Right atrium auricular region (tissue), 2 donors: ENCODE measurements around the gene KRT35. TPM values are rescaled to one million over a fixed set of nuclear protein-coding genes. Genes with fewer than 3 reads are reported as not detected.

Source experiments
- DNase-seq: peaks from one replicate; pipeline ENCODE4 v3.0.0-alpha.2; 2019; ENCODE audit warnings: low spot score
- H3K27ac ChIP-seq, 2 donors: fragments of 200-600 bp; sonication (generic); 1 replicate in 1 of 2; 2 replicates in 1 of 2; pipeline ENCODE4 v1.5.1; 2016 to 2019
- H3K27me3 ChIP-seq, 2 donors: fragments of 200-600 bp; sonication (generic); one replicate each; pipeline versions ENCODE4 v1.5.1 to v1.6.0; 2017 to 2019
- H3K36me3 ChIP-seq: fragments of 200-600 bp; sonication (generic); one replicate; pipeline ENCODE4 v1.5.1; 2016
- H3K4me1 ChIP-seq, 2 donors: fragments of 200-600 bp; sonication (generic); one replicate each; pipeline versions ENCODE4 v1.5.1 to v1.6.0; 2017 to 2019
- H3K4me3 ChIP-seq, 2 donors: fragments of 200-600 bp; sonication (generic); 1 replicate in 1 of 2; 2 replicates in 1 of 2; pipeline ENCODE4 v1.5.1; 2017 to 2019; ENCODE audit warnings: mild to moderate bottlenecking in 1 of 2, moderate library complexity in 1 of 2
- H3K9me3 ChIP-seq, 2 donors: fragments of 200-600 bp; sonication (generic); one replicate each; pipeline ENCODE4 v1.5.1; 2019
- total RNA-seq, 2 donors: library from RNA; depleted of rRNA; stranded (reverse); fragments of >200 nt; gene quantifications; one replicate each; pipeline ENCODE4 v1.1.0, GENCODE V29; 2016
- TF ChIP-seq, protein P1 (sequence below), 2 donors: fragments of 200-600 bp; sonication (generic); IDR thresholded peaks; one replicate each; pipeline ENCODE4 v1.5.1; 2019; ENCODE audit warnings: antibody characterized with exemption in 2 of 2

The KRT35 gene
- total RNA-seq, 2 donors from 2014 or later, result not detected

DNA sequence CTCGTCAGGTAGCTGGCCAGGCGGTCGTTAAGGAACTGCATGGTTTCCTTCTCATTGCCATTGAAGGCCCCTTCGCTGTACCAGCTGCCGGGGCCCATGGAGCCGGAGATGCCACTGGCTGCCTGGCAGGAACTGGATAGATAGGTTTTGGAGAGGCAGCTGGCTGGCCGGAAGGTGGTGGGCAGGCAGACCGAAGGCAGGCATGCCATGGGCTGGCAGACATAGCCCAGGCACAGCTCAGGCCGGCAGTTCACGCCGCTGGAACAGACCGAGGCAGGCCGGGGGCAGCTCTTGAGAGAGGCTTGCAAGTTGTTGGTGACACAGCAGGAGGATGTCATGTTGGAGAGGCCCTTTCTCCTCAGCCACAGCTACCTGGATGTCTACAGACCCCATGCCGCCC is 14.0 kb downstream of the KRT35 start, which contains the start of gene KRT32:
KRT32 (minus strand) TSS at position 399 of the 400 bp plus-strand sequence; CDS start at position 338, 61 bp downstream.
- Histone ChIP-seq H3K27ac (no peak within 1 kb of the TSS), H3K4me1 (peaks cover 0 to 7% of the 10 kb centered on the region in 2 donors), H3K36me3 (no peaks in the 10 kb centered on the region), H3K9me3 (peaks cover 0 to 29% of the 10 kb centered on the region in 2 donors), H3K27me3 (no peaks in the 10 kb centered on the region), H3K4me3 (no peak within 1 kb of the TSS)
- TF ChIP-seq, protein P1, sequence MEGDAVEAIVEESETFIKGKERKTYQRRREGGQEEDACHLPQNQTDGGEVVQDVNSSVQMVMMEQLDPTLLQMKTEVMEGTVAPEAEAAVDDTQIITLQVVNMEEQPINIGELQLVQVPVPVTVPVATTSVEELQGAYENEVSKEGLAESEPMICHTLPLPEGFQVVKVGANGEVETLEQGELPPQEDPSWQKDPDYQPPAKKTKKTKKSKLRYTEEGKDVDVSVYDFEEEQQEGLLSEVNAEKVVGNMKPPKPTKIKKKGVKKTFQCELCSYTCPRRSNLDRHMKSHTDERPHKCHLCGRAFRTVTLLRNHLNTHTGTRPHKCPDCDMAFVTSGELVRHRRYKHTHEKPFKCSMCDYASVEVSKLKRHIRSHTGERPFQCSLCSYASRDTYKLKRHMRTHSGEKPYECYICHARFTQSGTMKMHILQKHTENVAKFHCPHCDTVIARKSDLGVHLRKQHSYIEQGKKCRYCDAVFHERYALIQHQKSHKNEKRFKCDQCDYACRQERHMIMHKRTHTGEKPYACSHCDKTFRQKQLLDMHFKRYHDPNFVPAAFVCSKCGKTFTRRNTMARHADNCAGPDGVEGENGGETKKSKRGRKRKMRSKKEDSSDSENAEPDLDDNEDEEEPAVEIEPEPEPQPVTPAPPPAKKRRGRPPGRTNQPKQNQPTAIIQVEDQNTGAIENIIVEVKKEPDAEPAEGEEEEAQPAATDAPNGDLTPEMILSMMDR (IDR thresholded peaks at IDR 0.05), result no peak
- no peak for DNase-seq

DNA sequence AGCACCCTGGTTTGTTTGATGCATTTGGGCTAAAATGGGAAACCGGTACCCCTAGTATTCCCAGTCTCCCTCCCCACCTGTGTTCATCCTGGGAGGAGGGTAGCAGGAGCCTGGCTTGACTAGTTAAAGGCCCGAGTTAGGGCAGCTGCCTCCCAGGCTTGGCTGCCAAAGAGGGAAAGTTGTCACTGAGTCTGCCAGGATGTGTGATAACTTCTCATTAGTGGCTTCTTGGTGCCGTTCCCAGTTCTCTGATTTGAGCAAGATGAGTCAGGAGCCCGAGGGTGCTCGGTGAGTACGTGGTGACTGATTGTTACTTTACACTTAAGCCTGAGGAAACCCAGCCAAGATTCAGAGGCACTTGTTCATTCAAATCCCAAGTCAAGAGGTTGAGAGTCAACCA is 16.3 kb downstream of the KRT35 start:
- H3K27ac ChIP-seq, result no peak overlapping the region
- DNase-seq, result peak; percentile 64
- H3K36me3 ChIP-seq, result no peaks in the 10 kb centered on the region
- no peak overlapping the region for H3K4me3 ChIP-seq
- no peaks in the 10 kb centered on the region for H3K27me3 ChIP-seq
- H3K4me1 ChIP-seq, result peaks cover 0 to 7% of the 10 kb centered on the region in 2 donors
- TF ChIP-seq, protein P1 (IDR thresholded peaks at IDR 0.05), result no peak
- peaks cover 0 to 20% of the 10 kb centered on the region in 2 donors for H3K9me3 ChIP-seq

DNA sequence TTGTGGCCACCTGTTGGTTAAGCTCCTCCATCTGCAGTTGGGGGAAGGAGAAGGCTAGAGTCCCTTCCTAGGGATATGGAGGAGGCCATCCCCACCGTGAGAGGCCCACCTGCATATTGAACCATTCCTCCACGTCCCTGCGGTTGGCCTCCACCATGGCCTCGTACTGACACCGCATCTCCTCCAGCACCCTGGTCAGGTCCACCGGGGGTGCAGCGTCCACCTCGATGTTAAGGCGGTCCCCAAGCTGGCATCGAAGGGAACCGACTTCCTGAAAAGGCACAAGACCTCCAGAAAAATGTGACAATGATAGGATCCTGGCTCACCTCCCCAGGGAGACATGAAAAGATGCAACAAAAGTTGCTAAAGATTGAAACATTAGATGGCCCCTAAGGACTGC is 16.8 kb downstream of the KRT35 start:
- TF ChIP-seq, protein P1 (IDR thresholded peaks at IDR 0.05), result no peak
- H3K36me3 ChIP-seq, result no peaks in the 10 kb centered on the region
- no peak overlapping the region for H3K27ac ChIP-seq
- H3K4me1 ChIP-seq, result peaks cover 0 to 7% of the 10 kb centered on the region in 2 donors
- H3K4me3 ChIP-seq, result no peak overlapping the region
- H3K27me3 ChIP-seq, result no peaks in the 10 kb centered on the region
- H3K9me3 ChIP-seq, result peaks cover 0 to 19% of the 10 kb centered on the region in 2 donors
- no peak for DNase-seq

GRCh38 chr17:41463746-41464145 is 17.2 kb downstream of the KRT35 start:
- no peak overlapping the region for H3K4me3 ChIP-seq
- peaks cover 0 to 15% of the 10 kb centered on the region in 2 donors for H3K9me3 ChIP-seq
- TF ChIP-seq, protein P1 (IDR thresholded peaks at IDR 0.05), result no peak
- no peaks in the 10 kb centered on the region for H3K27me3 ChIP-seq
- no peak for DNase-seq
- H3K27ac ChIP-seq, result no peak overlapping the region
- H3K4me1 ChIP-seq, result peaks cover 0 to 7% of the 10 kb centered on the region in 2 donors
- no peaks in the 10 kb centered on the region for H3K36me3 ChIP-seq

DNA sequence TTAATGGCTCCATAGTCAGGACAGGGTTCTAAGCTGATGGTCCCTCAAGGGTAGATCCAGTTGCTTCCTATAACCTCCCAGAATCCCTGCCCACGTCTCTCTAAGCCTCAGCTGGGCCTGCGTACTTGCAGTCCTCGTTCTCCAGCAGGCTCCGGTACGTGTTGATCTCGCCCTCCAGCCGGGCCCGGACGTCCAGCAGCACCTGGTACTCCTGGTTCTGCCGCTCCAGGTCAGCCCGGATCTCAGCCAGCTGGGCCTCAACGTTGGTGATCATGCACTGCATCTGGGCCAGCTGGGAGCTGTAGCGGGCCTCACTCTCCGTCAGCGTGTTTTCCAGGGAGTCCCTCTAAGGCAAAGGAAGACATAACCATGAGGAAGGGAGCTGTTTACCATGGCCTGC is 18.2 kb downstream of the KRT35 start:
- Histone ChIP-seq H3K9me3 (peaks cover 0 to 5% of the 10 kb centered on the region in 2 donors), H3K4me1 (peaks cover 0 to 7% of the 10 kb centered on the region in 2 donors), H3K4me3 (no peak overlapping the region), H3K36me3 (no peaks in the 10 kb centered on the region), H3K27ac (no peak overlapping the region), H3K27me3 (no peaks in the 10 kb centered on the region)
- no peak for DNase-seq
- TF ChIP-seq, protein P1 (IDR thresholded peaks at IDR 0.05), result no peak

DNA sequence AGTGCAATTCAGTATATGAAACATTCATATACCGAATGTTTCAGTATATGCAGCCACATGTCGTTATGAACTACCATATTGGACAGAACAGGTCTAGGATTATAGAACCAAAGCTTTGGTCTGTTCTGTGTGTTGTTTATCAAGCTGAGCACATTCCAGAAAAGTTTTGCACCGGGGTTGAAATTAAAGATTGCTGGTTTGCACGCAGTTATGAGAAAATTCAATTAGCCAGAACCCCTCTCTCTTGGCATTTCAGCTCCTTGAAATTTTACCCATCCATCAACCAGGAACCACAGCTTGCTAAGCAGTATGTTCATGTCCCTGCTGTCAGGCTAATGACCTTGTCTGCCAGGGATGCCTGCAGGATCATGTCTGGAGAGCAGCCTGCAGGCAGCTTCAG is 23.3 kb downstream of the KRT35 start:
- DNase-seq, result no peak
- no peak overlapping the region for H3K4me3 ChIP-seq
- no peaks in the 10 kb centered on the region for H3K4me1 ChIP-seq
- no peaks in the 10 kb centered on the region for H3K27me3 ChIP-seq
- H3K27ac ChIP-seq, result no peak overlapping the region
- H3K9me3 ChIP-seq, result no peaks in the 10 kb centered on the region
- TF ChIP-seq, protein P1 (IDR thresholded peaks at IDR 0.05), result no peak
- H3K36me3 ChIP-seq, result no peaks in the 10 kb centered on the region
